GM21447 (cell line): Measurements from ENCODE around the gene SERAC1.

Experiments used
- ATAC-seq: cut with Tn5 transposase; IDR thresholded peaks from one replicate; pipeline ENCODE4 v1.9.1; 2021; ENCODE audit not compliant: unreplicated experiment

SERAC1 gene

GRCh38 chr6:158080849-158081656 lies 87.0 kb downstream of the SERAC1 start:
- ATAC-seq: no peak

- no peak for ATAC-seq
These were observed 89.7 kb downstream of the SERAC1 start for GRCh38 chr6:158078320-158078719.

- ATAC-seq: no peak
These were observed 90.4 kb downstream of the SERAC1 start for GRCh38 chr6:158077676-158078075.

GRCh38 chr6:158076548-158076947 lies 91.5 kb downstream of the SERAC1 start:
- no peak for ATAC-seq

- ATAC-seq: no peak
These were observed 94.3 kb downstream of the SERAC1 start for GRCh38 chr6:158073776-158074175.

- no peak for ATAC-seq
These were observed 95.9 kb downstream of the SERAC1 start for GRCh38 chr6:158072083-158072721.

GRCh38 chr6:158071121-158072082 lies 96.7 kb downstream of the SERAC1 start:
- no peak for ATAC-seq

GRCh38 chr6:158070513-158070912 lies 97.5 kb downstream of the SERAC1 start:
- ATAC-seq: no peak

- ATAC-seq: no peak
These were observed 98.3 kb downstream of the SERAC1 start for GRCh38 chr6:158069800-158070195.

GRCh38 chr6:158068893-158069799 lies 98.9 kb downstream of the SERAC1 start:
- no peak for ATAC-seq

- no peak for ATAC-seq
These were observed 99.7 kb downstream of the SERAC1 start for GRCh38 chr6:158068156-158068892.

- ATAC-seq: no peak
These were observed 100.5 kb downstream of the SERAC1 start for GRCh38 chr6:158067436-158068015.

- ATAC-seq: no peak
These were observed 101.8 kb downstream of the SERAC1 start for GRCh38 chr6:158066136-158066781.

- ATAC-seq: no peak
These were observed 103.3 kb downstream of the SERAC1 start for GRCh38 chr6:158064725-158065251.

- ATAC-seq: no peak
These were observed 104.3 kb downstream of the SERAC1 start for GRCh38 chr6:158063736-158064135.

- no peak for ATAC-seq
These were observed 106.2 kb downstream of the SERAC1 start for GRCh38 chr6:158061709-158062461.

GRCh38 chr6:158061361-158061708 lies 106.7 kb downstream of the SERAC1 start:
- no peak for ATAC-seq
